ENCODE measurements around the gene PPP4R2. TPM values are rescaled to one million over a fixed set of nuclear protein-coding genes. Genes with fewer than 3 reads are reported as not detected.
"Not testable (repeated sequence)": the region's sequence is repeated elsewhere in the genome, so short reads cannot be mapped to it uniquely, and the experiment has no call there.

The PPP4R2 gene
- total and polyA plus RNA-seq, 4 experiments from 2014 or later, result 30.7 to 77.0 (median 54.5) TPM

- intact Hi-C loops (cut with micrococcal nuclease), result no loop called here
- POLR2A ChIA-PET (ENCODE audit: partially characterized antibody), result no interaction called here
- H3K4me3 Mint-ChIP-seq, result no peak overlapping the region
Measured at GRCh38 chr3:73060302-73060723, 63.7 kb downstream of the PPP4R2 start.

DNA sequence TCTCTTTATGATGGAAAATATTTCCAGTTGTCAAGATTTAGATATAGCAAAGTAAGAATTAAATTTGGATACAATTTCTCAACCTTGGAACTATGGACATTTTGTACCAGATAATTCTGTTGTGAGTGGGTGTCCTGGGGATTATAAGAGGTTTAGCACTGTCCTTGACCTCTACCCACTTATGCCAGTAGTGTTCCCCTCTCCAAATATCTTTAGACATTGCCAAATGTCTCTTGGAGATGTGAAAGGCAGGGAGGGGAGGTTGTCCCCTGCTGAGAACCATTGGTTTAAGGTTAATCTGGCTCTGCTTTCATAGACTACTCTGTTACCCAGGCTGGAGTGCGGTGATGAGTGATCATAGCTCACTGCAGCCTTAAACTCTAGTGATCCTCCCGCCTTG, 64.8 kb downstream of the PPP4R2 start, which contains the start of gene EBLN2:
EBLN2 (plus strand) TSS at position 244 of the 400 bp plus-strand sequence. CDS start 423 bp downstream, outside the sequence.
- Mint-ChIP-seq H3K4me3 (no peak within 1 kb of the TSS), H3K4me1 (peaks cover under 1 to 3% (median 2%) of the 10 kb centered on the region in 4 donors), H3K36me3 (peaks cover 36 to 60% of the 10 kb centered on the region in 2 donors), H3K27me3 (no peaks in the 10 kb centered on the region), H3K9me3 (no peaks in the 10 kb centered on the region), H3K27ac (peak within 1 kb of the TSS in 3 of 7 donors; percentile 29 to 52 (median 38))
- Histone ChIP-seq H3K27ac (ENCODE audit: low read depth, low read length) (no peak within 1 kb of the TSS), H3K9me3 (ENCODE audit: control insufficient read depth in 1 of 2, low read length in 2 of 2) (no peaks in the 10 kb centered on the region), H3K4me1 (ENCODE audit: insufficient read depth, low read length) (no peaks in the 10 kb centered on the region), H3K4me3 (ENCODE audit: low read length in 2 of 2) (no peak within 1 kb of the TSS), H3K36me3 (ENCODE audit: insufficient read depth, low read length) (peaks cover 27% of the 10 kb centered on the region), H3K27me3 (ENCODE audit: insufficient read depth, low read length) (no peaks in the 10 kb centered on the region)
- CTCF ChIA-PET (ENCODE audit: partially characterized antibody), result interaction anchor here (1.7 kb wide), 1 partner anchor 11 kb away, joined by 3 read pairs; no protein-coding TSS in a partner anchor
- POLR2A ChIA-PET (ENCODE audit: partially characterized antibody), result no interaction called here
- DNase-seq, result no peak
- intact Hi-C loops (cut with micrococcal nuclease), result no loop called here

More at GRCh38 chr3:73060302-73060723, 63.7 kb downstream of the PPP4R2 start:
- H3K36me3 Mint-ChIP-seq, result peaks cover 28 to 53% of the 10 kb centered on the region in 2 donors
- no peak overlapping the region for H3K27ac ChIP-seq (ENCODE audit: low read depth, low read length)
- no peaks in the 10 kb centered on the region for H3K9me3 ChIP-seq (ENCODE audit: control insufficient read depth in 1 of 2, low read length in 2 of 2)
- CTCF ChIA-PET (ENCODE audit: partially characterized antibody), result interaction anchor here (1.0 to 1.7 kb wide), 2 partner anchors 10 to 114 kb away, joined by 3 read pairs; no protein-coding TSS in a partner anchor
- H3K36me3 ChIP-seq (ENCODE audit: insufficient read depth, low read length), result peaks cover 27% of the 10 kb centered on the region
- no peaks in the 10 kb centered on the region for H3K27me3 Mint-ChIP-seq
- H3K4me1 ChIP-seq (ENCODE audit: insufficient read depth, low read length), result peaks cover 9% of the 10 kb centered on the region
- H3K4me3 ChIP-seq (ENCODE audit: low read length in 2 of 2), result no peak overlapping the region
- no peak for DNase-seq
- H3K9me3 Mint-ChIP-seq, result no peaks in the 10 kb centered on the region
- H3K4me1 Mint-ChIP-seq, result peaks cover 7 to 9% (median 9%) of the 10 kb centered on the region in 4 donors
- H3K27ac Mint-ChIP-seq, result peak overlapping the region in 2 of 7 donors; percentile 4 to 38
- H3K27me3 ChIP-seq (ENCODE audit: insufficient read depth, low read length), result no peaks in the 10 kb centered on the region

GRCh38 chr3:73066243-73066642, 69.6 kb downstream of the PPP4R2 start:
- H3K27me3 ChIP-seq (ENCODE audit: insufficient read depth, low read length); H3K4me1 ChIP-seq (ENCODE audit: insufficient read depth, low read length); intact Hi-C loops (cut with micrococcal nuclease); DNase-seq; H3K4me3 Mint-ChIP-seq; H3K4me1 Mint-ChIP-seq; H3K27me3 Mint-ChIP-seq; H3K27ac Mint-ChIP-seq; H3K4me3 ChIP-seq (ENCODE audit: low read length in 2 of 2); H3K9me3 Mint-ChIP-seq; POLR2A ChIA-PET (ENCODE audit: partially characterized antibody); H3K9me3 ChIP-seq (ENCODE audit: control insufficient read depth in 1 of 2, low read length in 2 of 2); H3K27ac ChIP-seq (ENCODE audit: low read depth, low read length): not testable (repeated sequence)
- H3K36me3 Mint-ChIP-seq, result peaks cover 33 to 47% of the 10 kb centered on the region in 2 donors
- H3K36me3 ChIP-seq (ENCODE audit: insufficient read depth, low read length), result peaks cover 27% of the 10 kb centered on the region
- CTCF ChIA-PET (ENCODE audit: partially characterized antibody), result interaction anchor here (1.2 to 1.9 kb wide), 2 partner anchors 10 to 19 kb away, joined by 4 to 7 read pairs; no protein-coding TSS in a partner anchor

- DNase-seq, result no peak
- H3K4me3 ChIP-seq (ENCODE audit: low read length in 2 of 2), result no peak overlapping the region
- Mint-ChIP-seq H3K36me3 (peaks cover 22 to 29% of the 10 kb centered on the region in 2 donors), H3K9me3 (no peaks in the 10 kb centered on the region), H3K4me3 (no peak overlapping the region), H3K27ac (no peak overlapping the region), H3K27me3 (no peaks in the 10 kb centered on the region), H3K4me1 (peaks cover 15 to 23% (median 20%) of the 10 kb centered on the region in 4 donors)
- H3K36me3 ChIP-seq (ENCODE audit: insufficient read depth, low read length), result peaks cover 11% of the 10 kb centered on the region
- H3K27me3 ChIP-seq (ENCODE audit: insufficient read depth, low read length), result no peaks in the 10 kb centered on the region
- ChIA-PET POLR2A (ENCODE audit: partially characterized antibody) (no interaction called here), CTCF (ENCODE audit: partially characterized antibody) (no interaction called here)
- no peaks in the 10 kb centered on the region for H3K9me3 ChIP-seq (ENCODE audit: control insufficient read depth in 1 of 2, low read length in 2 of 2)
- no peak overlapping the region for H3K27ac ChIP-seq (ENCODE audit: low read depth, low read length)
- H3K4me1 ChIP-seq (ENCODE audit: insufficient read depth, low read length), result no peaks in the 10 kb centered on the region
- intact Hi-C loops (cut with micrococcal nuclease), result no loop called here
Measured at GRCh38 chr3:73068419-73068818, 71.8 kb downstream of the PPP4R2 start.

DNA sequence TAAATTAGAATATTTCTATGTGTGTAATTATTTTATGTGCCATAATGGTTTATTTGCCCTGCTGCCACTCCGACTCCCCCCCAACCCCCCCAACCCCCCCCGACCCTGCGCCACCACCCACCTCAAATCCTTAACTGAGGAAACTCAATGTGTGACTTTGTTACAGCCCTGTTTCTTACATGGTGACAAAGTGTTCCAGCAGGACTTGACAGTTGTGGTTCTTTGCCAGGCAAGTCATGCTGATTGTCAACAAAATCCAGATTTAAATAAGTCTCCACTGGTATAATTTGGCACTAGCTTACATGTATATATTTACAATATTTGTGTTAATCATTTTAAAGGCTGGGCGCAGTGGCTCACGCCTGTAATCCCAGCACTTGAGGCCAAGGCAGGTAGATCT, 72.6 kb downstream of the PPP4R2 start:
- DNase-seq, result no peak
- peaks cover 9% of the 10 kb centered on the region for H3K36me3 ChIP-seq (ENCODE audit: insufficient read depth, low read length)

DNA sequence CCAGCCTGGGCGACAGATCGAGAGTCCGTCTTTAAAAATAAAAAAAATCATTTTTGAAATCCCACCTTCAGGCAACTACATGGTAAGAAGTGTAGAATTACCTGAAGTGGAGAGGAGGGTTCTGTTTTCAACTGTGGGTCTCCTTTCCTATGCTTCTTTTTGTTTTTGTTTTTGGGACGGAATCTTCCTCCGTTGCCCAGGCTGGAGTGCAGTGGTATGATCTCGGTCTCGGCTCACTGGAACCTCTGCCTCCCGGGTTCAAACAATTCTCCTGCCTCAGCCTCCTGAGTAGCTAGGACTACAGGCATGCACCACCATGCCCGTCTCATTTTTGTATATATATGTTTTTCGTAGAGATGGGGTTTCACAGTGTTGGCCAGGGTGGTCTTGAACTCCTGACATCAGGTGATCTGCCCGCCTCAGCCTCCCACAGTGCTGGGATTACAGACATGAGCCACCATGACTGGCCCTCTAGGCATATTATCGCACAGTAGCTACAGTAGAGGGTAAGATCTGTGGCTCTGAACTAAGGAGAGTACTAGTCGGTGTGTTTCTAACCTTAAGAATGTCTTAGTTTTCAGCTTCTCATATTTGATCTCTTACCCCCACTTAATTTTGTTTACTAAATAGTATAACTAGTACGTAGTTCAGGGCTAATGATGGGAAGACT, 73.3 kb downstream of the PPP4R2 start:
- DNase-seq, result no peak
- no peaks in the 10 kb centered on the region for H3K27me3 ChIP-seq (ENCODE audit: insufficient read depth, low read length)
- H3K4me3 Mint-ChIP-seq, result no peak overlapping the region
- ChIA-PET CTCF (ENCODE audit: partially characterized antibody) (no interaction called here), POLR2A (ENCODE audit: partially characterized antibody) (no interaction called here)
- no peaks in the 10 kb centered on the region for H3K27me3 Mint-ChIP-seq
- no peaks in the 10 kb centered on the region for H3K4me1 ChIP-seq (ENCODE audit: insufficient read depth, low read length)
- H3K4me3 ChIP-seq (ENCODE audit: low read length in 2 of 2), result no peak overlapping the region
- no peak overlapping the region for H3K27ac ChIP-seq (ENCODE audit: low read depth, low read length)
- peaks cover 15 to 32% (median 21%) of the 10 kb centered on the region in 4 donors for H3K4me1 Mint-ChIP-seq
- peaks cover 14 to 18% of the 10 kb centered on the region in 2 donors for H3K36me3 Mint-ChIP-seq
- H3K36me3 ChIP-seq (ENCODE audit: insufficient read depth, low read length), result peaks cover 4% of the 10 kb centered on the region
- H3K9me3 ChIP-seq (ENCODE audit: control insufficient read depth in 1 of 2, low read length in 2 of 2), result no peaks in the 10 kb centered on the region
- H3K9me3 Mint-ChIP-seq, result no peaks in the 10 kb centered on the region
- H3K27ac Mint-ChIP-seq, result no peak overlapping the region
- intact Hi-C loops (cut with micrococcal nuclease), result no loop called here

More for the DNA sequence above, 72.6 kb downstream of the PPP4R2 start:
- Histone ChIP-seq H3K27me3 (ENCODE audit: insufficient read depth, low read length) (no peaks in the 10 kb centered on the region), H3K4me3 (ENCODE audit: low read length in 2 of 2) (no peak overlapping the region), H3K27ac (ENCODE audit: low read depth, low read length) (no peak overlapping the region), H3K4me1 (ENCODE audit: insufficient read depth, low read length) (no peaks in the 10 kb centered on the region), H3K9me3 (ENCODE audit: control insufficient read depth in 1 of 2, low read length in 2 of 2) (no peaks in the 10 kb centered on the region)
- POLR2A ChIA-PET (ENCODE audit: partially characterized antibody), result no interaction called here
- H3K36me3 Mint-ChIP-seq, result peaks cover 21 to 25% of the 10 kb centered on the region in 2 donors
- H3K4me1 Mint-ChIP-seq, result peaks cover 15 to 25% (median 21%) of the 10 kb centered on the region in 4 donors
- CTCF ChIA-PET (ENCODE audit: partially characterized antibody), result no interaction called here
- no peak overlapping the region for H3K4me3 Mint-ChIP-seq
- H3K9me3 Mint-ChIP-seq, result no peaks in the 10 kb centered on the region
- no peaks in the 10 kb centered on the region for H3K27me3 Mint-ChIP-seq
- intact Hi-C loops (cut with micrococcal nuclease), result no loop called here
- no peak overlapping the region for H3K27ac Mint-ChIP-seq

DNA sequence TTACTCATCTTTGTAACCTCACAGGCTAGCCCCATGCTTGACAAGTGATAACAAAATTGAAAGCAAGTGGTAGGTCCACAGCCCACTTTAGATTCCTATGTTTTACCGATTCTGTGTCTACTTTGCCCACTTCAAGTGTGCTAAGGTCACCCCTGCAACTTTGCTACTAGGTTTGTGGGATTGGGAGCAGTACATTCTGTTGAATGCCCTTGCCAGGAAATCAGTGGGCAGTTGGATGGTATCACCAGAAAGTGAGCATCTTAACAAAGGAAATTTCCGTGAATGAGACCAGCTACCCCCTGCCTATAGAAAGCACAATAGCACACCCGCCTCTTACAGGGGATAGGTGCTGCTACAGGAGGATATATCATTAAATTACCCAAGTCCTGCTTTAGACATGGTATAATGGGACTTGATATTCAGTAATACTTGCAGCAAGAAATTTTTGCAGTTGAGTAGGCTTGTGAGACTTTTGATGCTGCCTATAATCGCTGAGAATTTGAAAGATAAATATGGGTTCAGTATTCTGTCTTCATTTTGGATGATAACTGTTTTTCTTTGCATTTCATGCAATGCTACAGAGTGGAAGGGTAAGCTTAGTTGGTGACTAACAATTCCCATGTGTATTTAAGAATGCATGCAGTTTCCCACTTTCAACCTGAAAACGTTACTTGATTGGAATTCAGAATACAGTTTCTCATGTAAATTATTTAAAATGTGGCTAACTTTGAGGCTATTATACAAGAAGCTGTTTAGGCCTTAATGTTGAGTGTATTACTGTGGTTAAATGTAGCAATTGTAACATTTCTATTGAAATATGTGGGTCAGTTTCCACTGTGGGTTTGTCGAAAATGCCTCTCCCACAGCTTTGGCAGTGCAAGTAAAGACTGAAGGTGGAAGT, 74.3 kb downstream of the PPP4R2 start:
- POLR2A ChIA-PET (ENCODE audit: partially characterized antibody), result no interaction called here
- Mint-ChIP-seq H3K36me3 (peaks cover 6 to 9% of the 10 kb centered on the region in 2 donors), H3K4me1 (peaks cover 15 to 33% (median 21%) of the 10 kb centered on the region in 4 donors), H3K27ac (peak overlapping the region in 3 of 7 donors; percentile 14 to 58 (median 54)), H3K4me3 (no peak overlapping the region), H3K27me3 (no peaks in the 10 kb centered on the region), H3K9me3 (no peaks in the 10 kb centered on the region)
- H3K9me3 ChIP-seq (ENCODE audit: control insufficient read depth in 1 of 2, low read length in 2 of 2), result no peaks in the 10 kb centered on the region
- DNase-seq, result no peak
- H3K27me3 ChIP-seq (ENCODE audit: insufficient read depth, low read length), result no peaks in the 10 kb centered on the region
- no peaks in the 10 kb centered on the region for H3K36me3 ChIP-seq (ENCODE audit: insufficient read depth, low read length)
- CTCF ChIA-PET (ENCODE audit: partially characterized antibody), result no interaction called here
- no peak overlapping the region for H3K4me3 ChIP-seq (ENCODE audit: low read length in 2 of 2)
- H3K27ac ChIP-seq (ENCODE audit: low read depth, low read length), result no peak overlapping the region
- H3K4me1 ChIP-seq (ENCODE audit: insufficient read depth, low read length), result no peaks in the 10 kb centered on the region
- intact Hi-C loops (cut with micrococcal nuclease), result no loop called here

All from CD4-positive, alpha-beta memory T cell (primary cell).